ENCODE data around the gene TNFRSF9. TPM values are rescaled to one million over a fixed set of nuclear protein-coding genes. Genes with fewer than 3 reads are reported as not detected.

TNFRSF9 gene
- total RNA-seq, 1 donor from 2014 or later, result not detected

DNA sequence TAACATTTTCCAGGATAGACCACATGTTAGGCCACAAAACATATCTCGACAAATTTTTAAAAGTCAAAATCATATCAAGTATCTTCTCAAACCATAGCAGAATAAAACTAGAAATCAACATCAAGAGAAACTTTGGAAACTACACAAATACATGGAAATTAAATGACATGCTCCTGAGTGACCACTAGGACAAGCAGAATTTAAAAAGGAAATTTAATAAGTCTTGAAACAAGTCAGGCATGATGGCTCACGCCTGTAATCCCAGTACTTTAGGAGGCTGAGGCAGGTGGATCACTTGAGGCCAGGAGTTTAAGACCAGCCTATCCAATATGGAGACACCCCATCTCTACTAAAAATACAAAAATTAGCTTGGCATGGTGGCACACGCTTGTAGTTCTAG lies 61.4 kb downstream of the TNFRSF9 start:
- no peak for DNase-seq (ENCODE audit: low spot score in 2 of 2)
- FAIRE-seq, result no peak

DNA sequence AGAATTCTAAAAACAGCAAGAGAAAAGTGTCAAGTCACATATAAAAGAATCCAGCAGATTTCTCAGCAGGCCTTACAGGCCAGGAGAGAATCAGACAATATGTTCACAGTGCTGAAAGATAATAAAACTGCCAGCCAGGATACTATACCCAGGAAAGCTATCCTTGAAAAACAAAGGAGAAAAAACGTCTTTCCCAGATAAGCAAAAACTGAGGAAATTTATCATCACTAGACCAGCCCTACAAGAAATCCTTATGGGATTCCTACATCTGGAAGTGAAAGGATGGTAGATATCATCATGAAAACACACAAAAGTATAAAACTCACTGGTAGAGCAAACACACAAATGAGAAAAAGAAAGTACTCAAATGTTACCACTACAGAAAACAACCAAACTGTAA lies 62.6 kb downstream of the TNFRSF9 start:
- FAIRE-seq, result peak; percentile 19
- no peak for DNase-seq (ENCODE audit: low spot score in 2 of 2)

DNA sequence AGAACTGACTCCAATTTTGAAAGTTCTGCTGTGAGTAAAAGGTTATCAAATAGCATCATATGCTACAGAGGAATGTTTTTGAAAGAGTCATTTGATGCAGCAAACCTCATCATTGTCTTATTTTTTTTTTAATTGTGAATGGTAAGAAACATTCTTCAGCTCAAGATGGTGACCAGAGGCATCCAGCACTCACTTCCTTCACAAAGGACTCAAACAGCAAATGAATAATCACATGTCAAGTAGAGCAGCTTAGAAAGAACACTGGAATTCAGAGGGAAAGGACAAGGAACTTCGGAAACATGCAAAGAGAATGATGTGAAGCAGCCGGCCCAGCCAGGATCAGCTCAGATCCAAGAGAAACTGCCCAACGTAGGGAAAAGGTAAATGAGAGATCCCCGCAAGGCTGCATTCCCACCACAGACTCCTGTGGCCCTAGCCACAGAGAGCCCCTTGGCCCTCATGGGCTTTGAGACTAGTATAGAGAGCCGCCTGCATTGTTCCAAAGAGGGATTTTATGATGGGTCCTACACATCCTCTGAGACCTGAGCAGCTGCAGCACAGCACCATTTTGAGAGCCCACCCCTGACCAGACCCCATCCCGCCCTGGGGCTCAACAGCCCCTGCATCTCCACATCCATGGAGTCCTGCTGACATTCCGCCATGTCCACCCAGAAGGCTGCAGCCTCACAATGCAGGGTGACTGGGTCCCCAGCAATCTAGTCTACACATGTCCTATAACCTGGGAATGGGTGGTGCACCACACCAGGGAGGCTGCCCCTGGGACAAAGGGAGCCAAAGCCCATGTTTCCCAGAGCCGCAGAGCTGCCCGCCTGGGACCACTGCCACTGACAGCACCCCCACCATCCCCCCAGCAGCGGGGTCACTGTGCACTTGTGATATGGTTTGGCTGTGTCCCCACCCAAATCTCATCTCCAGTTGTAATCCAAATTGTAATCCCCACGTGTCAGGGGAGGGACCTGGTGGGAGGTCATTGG lies 66.5 kb downstream of the TNFRSF9 start:
- FAIRE-seq (no peak), DNase-seq (ENCODE audit: low spot score in 2 of 2) (no peak)

DNA sequence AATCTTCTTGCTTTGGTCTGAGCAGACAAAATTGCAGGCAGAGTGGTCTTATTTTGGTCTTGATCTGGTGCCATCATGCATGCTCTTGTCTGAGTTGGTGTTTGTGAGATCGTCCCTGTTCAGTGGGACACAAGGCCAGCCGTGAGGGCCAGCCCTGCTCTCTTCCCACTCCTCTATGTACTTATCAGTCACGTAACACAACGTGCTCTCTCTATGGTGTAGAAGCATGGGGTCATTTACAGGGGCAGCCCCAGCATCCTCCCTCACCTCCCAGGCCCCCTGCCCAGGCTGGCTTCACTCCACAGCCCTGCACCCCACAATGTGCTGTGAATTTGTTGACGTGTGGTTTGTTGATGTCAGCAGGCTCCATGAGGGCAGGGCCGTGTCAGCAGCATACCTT lies 69.5 kb downstream of the TNFRSF9 start:
- no peak for DNase-seq (ENCODE audit: low spot score in 2 of 2)
- no peak for FAIRE-seq

DNA sequence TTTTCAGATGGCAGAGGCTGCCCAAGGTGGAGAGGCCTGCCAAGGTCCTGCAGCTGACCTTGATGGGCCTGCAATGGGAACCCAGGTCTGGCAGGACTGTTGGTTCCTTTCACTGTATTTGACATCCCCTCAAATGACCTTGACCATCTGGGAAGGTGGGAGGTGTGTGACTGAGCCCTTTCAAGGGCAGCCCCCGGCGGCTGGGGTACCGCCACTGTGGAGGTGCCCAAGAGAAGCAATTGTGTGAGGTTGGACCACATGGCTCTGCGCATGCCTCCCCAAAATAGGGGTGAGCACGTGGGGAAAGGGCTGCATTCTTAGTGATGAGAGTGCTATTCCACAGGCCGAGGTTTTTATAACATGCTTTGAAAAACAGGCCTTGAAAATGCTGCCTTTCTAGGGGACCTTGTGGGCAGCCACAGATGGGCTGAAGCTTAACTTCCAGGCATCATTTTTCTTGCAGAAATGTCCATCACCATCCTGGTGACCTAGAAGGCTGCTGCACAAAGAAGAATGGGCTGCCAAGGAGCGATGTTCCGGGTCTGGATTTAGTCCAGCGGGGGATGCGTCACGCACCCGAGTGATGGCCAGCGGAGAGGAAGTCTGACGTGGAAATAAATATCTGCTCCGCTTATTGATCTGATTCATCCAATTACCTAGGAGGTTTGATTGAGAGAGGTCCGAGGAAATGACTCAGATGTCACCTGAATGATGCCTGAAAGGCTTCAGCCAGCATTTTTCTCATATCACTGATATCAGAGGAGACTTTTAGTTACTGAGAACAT lies 71.3 kb downstream of the TNFRSF9 start:
- no peak for FAIRE-seq
- DNase-seq (ENCODE audit: low spot score in 2 of 2), result no peak

DNA sequence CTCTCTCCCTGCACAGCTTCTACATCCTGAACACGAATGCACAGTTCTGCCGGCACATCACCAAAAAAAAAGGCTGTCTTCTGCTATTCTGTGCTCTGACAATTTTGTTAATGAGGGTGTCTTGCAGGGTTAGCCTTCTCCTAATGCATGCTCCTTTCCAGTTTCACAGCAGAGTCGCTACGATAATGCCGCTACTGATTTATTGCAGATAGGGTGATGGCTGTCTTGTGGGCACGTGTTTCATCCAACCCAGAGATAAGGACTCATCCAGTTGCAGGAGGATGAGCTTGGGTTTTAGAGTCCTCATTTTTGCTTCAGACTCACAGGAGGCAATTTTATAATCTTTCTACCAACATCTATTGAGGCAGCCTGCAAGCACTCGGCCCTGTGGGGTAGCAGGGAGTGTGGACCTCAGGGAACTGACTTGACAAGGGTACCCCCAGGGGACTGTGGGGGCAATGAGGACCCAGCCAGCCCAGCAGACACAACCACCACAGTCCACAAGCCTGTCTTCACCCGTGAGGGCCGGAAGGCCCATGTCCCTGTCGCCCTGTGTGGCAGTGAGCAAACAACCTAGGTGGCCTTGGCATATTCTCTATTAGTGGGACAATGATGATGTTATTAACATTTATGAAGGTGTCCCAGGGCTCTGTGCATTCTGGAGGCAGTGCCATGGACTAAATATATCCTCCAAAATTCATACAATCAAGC lies 72.4 kb downstream of the TNFRSF9 start:
- no peak for DNase-seq (ENCODE audit: low spot score in 2 of 2)
- no peak for FAIRE-seq

DNA sequence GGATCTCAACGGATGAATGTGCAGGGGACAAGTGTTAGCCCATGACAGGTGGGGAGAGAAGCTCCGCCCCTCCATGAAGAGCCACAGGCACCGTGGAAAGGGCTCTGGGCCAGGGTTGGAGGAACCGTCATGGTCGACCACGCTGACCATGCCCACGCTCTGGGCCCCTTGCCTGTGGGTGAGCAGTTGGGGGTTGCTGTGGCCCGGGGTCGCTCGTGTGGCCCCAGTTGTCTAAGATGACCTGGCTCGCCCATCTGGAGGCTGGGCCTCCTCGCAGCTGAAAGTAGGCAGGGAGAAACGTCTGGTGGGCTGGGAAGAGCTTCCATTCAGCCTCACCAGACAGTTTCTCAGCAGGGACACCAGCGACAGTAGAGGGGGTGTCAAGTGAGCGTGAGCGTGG lies 74.7 kb downstream of the TNFRSF9 start:
- DNase-seq (ENCODE audit: low spot score in 2 of 2), result no peak
- FAIRE-seq, result no peak

Small RNA genes within 50 kb of the gene (small RNA-seq; reads per million reads assigned to genes)
- not detected for gene RF00019

Other genes with a start within 250 kb of the TNFRSF9 start
- gene VAMP3, start 169.5 kb downstream of the TNFRSF9 start, total RNA-seq, result 28.9 TPM
- 3.7 TPM for gene PER3, start 156.5 kb downstream of the TNFRSF9 start, total RNA-seq
- gene UTS2, start 87.8 kb downstream of the TNFRSF9 start, total RNA-seq, result not detected
- gene PARK7, start 20.9 kb upstream of the TNFRSF9 start, total RNA-seq, result 160 TPM
- 20.4 TPM for gene ERRFI1, start 85.5 kb upstream of the TNFRSF9 start, total RNA-seq

Measured in frontal cortex (tissue), 4 donors.